Measurements from ENCODE around the gene OTOS.

Gene OTOS

GRCh38 chr2:240134466-240134865, 6.0 kb downstream of the OTOS start:
- H3K23ac ChIP-seq (ENCODE audit: low read length): no peak overlapping the region
- H3K27me3 ChIP-seq (ENCODE audit: insufficient read depth, low read length): no peaks in the 10 kb centered on the region
- no peak overlapping the region for H3K18ac ChIP-seq (ENCODE audit: low read length)
- no peak overlapping the region for H4K91ac ChIP-seq (ENCODE audit: low read depth, low read length)
- H3K4ac ChIP-seq (ENCODE audit: low read depth, low read length): peak overlapping the region; percentile 85
- DNase-seq: no peak
- H2AK5ac ChIP-seq (ENCODE audit: low read length): no peak overlapping the region
- peaks cover 3% of the 10 kb centered on the region for H3K9me3 ChIP-seq (ENCODE audit: insufficient read depth, low read depth, low read length)
- no peak overlapping the region for H3K4me3 ChIP-seq (ENCODE audit: low read depth, low read length)
- peaks cover 38 to 41% of the 10 kb centered on the region in 2 experiments for H3K36me3 ChIP-seq (ENCODE audit: control insufficient read depth in 1 of 2, insufficient read depth in 2 of 2, low read length in 2 of 2)
- H2BK12ac ChIP-seq (ENCODE audit: low read length): no peak overlapping the region
- no peak overlapping the region for H2BK120ac ChIP-seq (ENCODE audit: insufficient read depth, low read length, poor library complexity)
- no peak overlapping the region for H3K9ac ChIP-seq (ENCODE audit: low read length)
- no peak overlapping the region for H3K4me2 ChIP-seq (ENCODE audit: low read length)
- H4K8ac ChIP-seq (ENCODE audit: low read depth, low read length): no peak overlapping the region
- H3K4me1 ChIP-seq (ENCODE audit: control insufficient read depth in 1 of 2, insufficient read depth in 2 of 2, low read length in 2 of 2): peaks cover 12 to 14% of the 10 kb centered on the region in 2 experiments
- H2BK5ac ChIP-seq (ENCODE audit: low read depth, low read length, poor library complexity): no peak overlapping the region
- H3K79me2 ChIP-seq (ENCODE audit: control insufficient read depth, insufficient read depth, low read length, poor library complexity): peaks cover 10% of the 10 kb centered on the region
- no peak overlapping the region for H4K12ac ChIP-seq (ENCODE audit: low read depth, low read length)
- no CpG with 5 or more reads among the region's 6 CpGs for WGBS (ENCODE audit: extremely low coverage, insufficient coverage, insufficient read length)
- no peak overlapping the region for H2AFZ ChIP-seq (ENCODE audit: insufficient read depth, low read length, poor library complexity)
- no peak overlapping the region for H3K27ac ChIP-seq (ENCODE audit: low read depth, low read length)
- no peak overlapping the region for H3K14ac ChIP-seq (ENCODE audit: low read length)
- peaks cover 7% of the 10 kb centered on the region for H3K79me1 ChIP-seq (ENCODE audit: low read length)

- H3K18ac ChIP-seq (ENCODE audit: low read length): no peak overlapping the region
- peaks cover 7% of the 10 kb centered on the region for H3K79me1 ChIP-seq (ENCODE audit: low read length)
- H2BK12ac ChIP-seq (ENCODE audit: low read length): no peak overlapping the region
- H3K14ac ChIP-seq (ENCODE audit: low read length): no peak overlapping the region
- H3K36me3 ChIP-seq (ENCODE audit: control insufficient read depth in 1 of 2, insufficient read depth in 2 of 2, low read length in 2 of 2): peaks cover 49 to 51% of the 10 kb centered on the region in 2 experiments
- WGBS (ENCODE audit: extremely low coverage, insufficient coverage, insufficient read length): no CpG with 5 or more reads among the region's 10 CpGs
- no peaks in the 10 kb centered on the region for H3K27me3 ChIP-seq (ENCODE audit: insufficient read depth, low read length)
- H4K12ac ChIP-seq (ENCODE audit: low read depth, low read length): no peak overlapping the region
- no peak overlapping the region for H4K8ac ChIP-seq (ENCODE audit: low read depth, low read length)
- H3K27ac ChIP-seq (ENCODE audit: low read depth, low read length): no peak overlapping the region
- no peak overlapping the region for H2BK5ac ChIP-seq (ENCODE audit: low read depth, low read length, poor library complexity)
- H2BK120ac ChIP-seq (ENCODE audit: insufficient read depth, low read length, poor library complexity): no peak overlapping the region
- H3K23ac ChIP-seq (ENCODE audit: low read length): no peak overlapping the region
- no peak overlapping the region for H2AFZ ChIP-seq (ENCODE audit: insufficient read depth, low read length, poor library complexity)
- no peak for DNase-seq
- H3K4me2 ChIP-seq (ENCODE audit: low read length): no peak overlapping the region
- H2AK5ac ChIP-seq (ENCODE audit: low read length): no peak overlapping the region
- no peak overlapping the region for H4K91ac ChIP-seq (ENCODE audit: low read depth, low read length)
- no peak overlapping the region for H3K4ac ChIP-seq (ENCODE audit: low read depth, low read length)
- H3K9ac ChIP-seq (ENCODE audit: low read length): no peak overlapping the region
- peaks cover 3% of the 10 kb centered on the region for H3K9me3 ChIP-seq (ENCODE audit: insufficient read depth, low read depth, low read length)
- H3K4me3 ChIP-seq (ENCODE audit: low read depth, low read length): no peak overlapping the region
- H3K79me2 ChIP-seq (ENCODE audit: control insufficient read depth, insufficient read depth, low read length, poor library complexity): peaks cover 10% of the 10 kb centered on the region
- peaks cover 12 to 14% of the 10 kb centered on the region in 2 experiments for H3K4me1 ChIP-seq (ENCODE audit: control insufficient read depth in 1 of 2, insufficient read depth in 2 of 2, low read length in 2 of 2)
Observed at GRCh38 chr2:240133401-240133800, 7.1 kb downstream of the OTOS start.

- WGBS (ENCODE audit: extremely low coverage, insufficient coverage, insufficient read length): no CpG with 5 or more reads among the region's 5 CpGs
- no peak for DNase-seq
- Histone ChIP-seq H3K4me3 (ENCODE audit: low read depth, low read length) (no peak overlapping the region), H3K4me2 (ENCODE audit: low read length) (no peak overlapping the region), H3K9me3 (ENCODE audit: insufficient read depth, low read depth, low read length) (peaks cover 3% of the 10 kb centered on the region), H3K14ac (ENCODE audit: low read length) (no peak overlapping the region), H3K79me1 (ENCODE audit: low read length) (peaks cover 7% of the 10 kb centered on the region), H2BK5ac (ENCODE audit: low read depth, low read length, poor library complexity) (no peak overlapping the region), H4K8ac (ENCODE audit: low read depth, low read length) (no peak overlapping the region), H3K79me2 (ENCODE audit: control insufficient read depth, insufficient read depth, low read length, poor library complexity) (peaks cover 10% of the 10 kb centered on the region), H3K4me1 (ENCODE audit: control insufficient read depth in 1 of 2, insufficient read depth in 2 of 2, low read length in 2 of 2) (peaks cover 12 to 14% of the 10 kb centered on the region in 2 experiments), H4K91ac (ENCODE audit: low read depth, low read length) (no peak overlapping the region), H3K4ac (ENCODE audit: low read depth, low read length) (no peak overlapping the region), H3K36me3 (ENCODE audit: control insufficient read depth in 1 of 2, insufficient read depth in 2 of 2, low read length in 2 of 2) (peaks cover 57 to 59% of the 10 kb centered on the region in 2 experiments), H2BK12ac (ENCODE audit: low read length) (no peak overlapping the region), H2AK5ac (ENCODE audit: low read length) (no peak overlapping the region), H2AFZ (ENCODE audit: insufficient read depth, low read length, poor library complexity) (no peak overlapping the region), H2BK120ac (ENCODE audit: insufficient read depth, low read length, poor library complexity) (no peak overlapping the region), H4K12ac (ENCODE audit: low read depth, low read length) (no peak overlapping the region), H3K9ac (ENCODE audit: low read length) (no peak overlapping the region), H3K23ac (ENCODE audit: low read length) (no peak overlapping the region), H3K27me3 (ENCODE audit: insufficient read depth, low read length) (no peaks in the 10 kb centered on the region), H3K18ac (ENCODE audit: low read length) (no peak overlapping the region), H3K27ac (ENCODE audit: low read depth, low read length) (no peak overlapping the region)
Observed at GRCh38 chr2:240132651-240132980, 7.8 kb downstream of the OTOS start.

GRCh38 chr2:240131941-240132650, 8.4 kb downstream of the OTOS start:
- Histone ChIP-seq H3K9ac (ENCODE audit: low read length) (no peak overlapping the region), H3K36me3 (ENCODE audit: control insufficient read depth in 1 of 2, insufficient read depth in 2 of 2, low read length in 2 of 2) (peaks cover 59 to 64% of the 10 kb centered on the region in 2 experiments), H2AK5ac (ENCODE audit: low read length) (no peak overlapping the region), H3K4ac (ENCODE audit: low read depth, low read length) (no peak overlapping the region), H4K91ac (ENCODE audit: low read depth, low read length) (no peak overlapping the region), H3K27ac (ENCODE audit: low read depth, low read length) (no peak overlapping the region), H3K4me1 (ENCODE audit: control insufficient read depth in 1 of 2, insufficient read depth in 2 of 2, low read length in 2 of 2) (peaks cover 12 to 14% of the 10 kb centered on the region in 2 experiments), H3K14ac (ENCODE audit: low read length) (no peak overlapping the region), H3K4me3 (ENCODE audit: low read depth, low read length) (no peak overlapping the region), H2BK12ac (ENCODE audit: low read length) (no peak overlapping the region), H3K23ac (ENCODE audit: low read length) (no peak overlapping the region), H3K18ac (ENCODE audit: low read length) (no peak overlapping the region), H2BK120ac (ENCODE audit: insufficient read depth, low read length, poor library complexity) (no peak overlapping the region), H2BK5ac (ENCODE audit: low read depth, low read length, poor library complexity) (no peak overlapping the region), H4K12ac (ENCODE audit: low read depth, low read length) (no peak overlapping the region), H3K79me1 (ENCODE audit: low read length) (peaks cover 7% of the 10 kb centered on the region), H4K8ac (ENCODE audit: low read depth, low read length) (no peak overlapping the region), H3K9me3 (ENCODE audit: insufficient read depth, low read depth, low read length) (peaks cover 3% of the 10 kb centered on the region), H3K27me3 (ENCODE audit: insufficient read depth, low read length) (no peaks in the 10 kb centered on the region), H2AFZ (ENCODE audit: insufficient read depth, low read length, poor library complexity) (no peak overlapping the region), H3K79me2 (ENCODE audit: control insufficient read depth, insufficient read depth, low read length, poor library complexity) (peaks cover 10% of the 10 kb centered on the region), H3K4me2 (ENCODE audit: low read length) (no peak overlapping the region)
- DNase-seq: no peak
- WGBS (ENCODE audit: extremely low coverage, insufficient coverage, insufficient read length): no CpG with 5 or more reads among the region's 22 CpGs

All from trophoblast cell (in vitro differentiated cells and primary cell).